Testis (tissue), 3 donors: ENCODE measurements around the gene SUMO1. TPM values are rescaled to one million over a fixed set of nuclear protein-coding genes. Genes with fewer than 3 reads are reported as not detected.
"Not testable (repeated sequence)": the region's sequence is repeated elsewhere in the genome, so short reads cannot be mapped to it uniquely, and the experiment has no call there.

Source experiments
- DNase-seq: peaks from one replicate; pipeline ENCODE4 v3.0.0-alpha.2; 2019
- H3K27ac ChIP-seq, 2 donors: fragments of 200-600 bp; sonication (generic); one replicate each; pipeline ENCODE4 v1.5.1; 2019
- H3K27me3 ChIP-seq: fragments of 200-600 bp; sonication (generic); one replicate; pipeline ENCODE4 v1.5.1; 2019
- H3K36me3 ChIP-seq: fragments of 200-600 bp; sonication (generic); one replicate; pipeline ENCODE4 v1.5.1; 2017; ENCODE audit warnings: low read depth; ENCODE audit errors: missing control alignments
- H3K4me1 ChIP-seq: fragments of 200-600 bp; sonication (generic); one replicate; pipeline ENCODE4 v1.5.1; 2019
- H3K4me3 ChIP-seq, 2 donors: fragments of 200-600 bp; sonication (generic); one replicate each; pipeline ENCODE4 v1.5.1; 2017 to 2019
- H3K9me3 ChIP-seq: fragments of 200-600 bp; sonication (generic); one replicate; pipeline ENCODE4 v1.5.1; 2017
- CTCF ChIP-seq, 3 experiments: fragments of 450-650 bp in 2 of 3; fragments of 200-600 bp in 1 of 3; sonication (generic) in 1 of 3; IDR thresholded peaks; one replicate each; pipeline ENCODE4 v1.5.1; 2016 to 2019; ENCODE audit warnings: antibody characterized with exemption in 3 of 3, mild to moderate bottlenecking in 2 of 3, moderate library complexity in 1 of 3
- POLR2A ChIP-seq: fragments of 450-650 bp; IDR thresholded peaks from one replicate; pipeline ENCODE4 v1.6.1; 2017; ENCODE audit warnings: antibody characterized with exemption, mild to moderate bottlenecking, moderate library complexity
- WGBS, 2 donors: methylation state at CpG; one replicate each; pipeline ENCODE4 v1.1.5; 2018; 5-methylcytosine and 5-hydroxymethylcytosine counted together
- intact Hi-C: fragments of 100-400 bp; cut with DNase I; formaldehyde crosslinking; loops from one replicate; pipeline ENCODE4 v1.15.1; 2023; ENCODE audit warnings: low total_unique reads
- polyA plus RNA-seq: library from polyadenylated mRNA; stranded (reverse); fragments of 350-450 nt; fragmentation: Illumina TruSeq; extraction: RNeasy Lipid Tissue Mini Kit (QIAGEN cat#74804); gene quantifications from one replicate; pipeline ENCODE4 v1.2.3, GENCODE V29; 2014; ENCODE audit warnings: low read depth, low replicate concordance; ENCODE audit not compliant: insufficient read depth
- total RNA-seq, 2 donors: library from RNA; depleted of rRNA; stranded (reverse); fragments of >200 nt; gene quantifications; one replicate each; pipeline ENCODE4 v1.2.3, GENCODE V29; 2016

Gene SUMO1
- total and polyA plus RNA-seq, 3 donors from 2014 or later: 59.0 to 98.8 (median 61.4) TPM

DNA sequence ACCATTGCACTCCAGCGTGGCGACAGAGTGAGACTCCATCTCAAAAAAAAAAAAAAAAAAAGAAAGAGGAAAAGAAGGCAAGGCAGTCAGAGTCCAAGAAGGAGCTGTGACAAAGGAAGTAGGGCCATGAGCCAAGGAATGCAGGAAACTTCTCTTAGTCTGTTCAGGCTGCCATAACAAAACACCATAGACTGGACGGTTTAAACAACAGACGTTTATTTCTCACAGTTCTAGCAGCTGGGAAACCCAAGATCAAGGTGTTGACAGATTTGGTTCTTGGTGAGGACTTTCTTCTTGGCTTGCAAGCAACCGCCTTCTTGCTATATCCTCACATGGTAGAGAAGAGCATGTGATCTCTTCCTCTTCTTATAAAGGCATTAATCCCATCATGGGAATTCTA is 13.1 kb upstream of the SUMO1 start:
- no peak for DNase-seq
- intact Hi-C loops: no loop called here
- no peaks in the 10 kb centered on the region for H3K9me3 ChIP-seq
- no peaks in the 10 kb centered on the region for H3K4me1 ChIP-seq
- no peaks in the 10 kb centered on the region for H3K27me3 ChIP-seq
- no peak for TF ChIP-seq POLR2A
- TF ChIP-seq CTCF (IDR thresholded peaks at IDR 0.05): no peak
- no peak overlapping the region for H3K27ac ChIP-seq
- WGBS, 2 donors: 77 to 78% methylated on average over 5 of the region's 5 CpGs
- no peaks in the 10 kb centered on the region for H3K36me3 ChIP-seq
- H3K4me3 ChIP-seq: no peak overlapping the region

GRCh38 chr2:202249521-202250253 is 11.3 kb upstream of the SUMO1 start:
- H3K27ac ChIP-seq: no peak overlapping the region
- no peaks in the 10 kb centered on the region for H3K4me1 ChIP-seq
- H3K36me3 ChIP-seq: no peaks in the 10 kb centered on the region
- no peaks in the 10 kb centered on the region for H3K27me3 ChIP-seq
- H3K9me3 ChIP-seq: no peaks in the 10 kb centered on the region
- no peak for DNase-seq
- intact Hi-C loops: no loop called here
- 54 to 58% methylated on average over 10 of the region's 10 CpGs for WGBS, 2 donors
- TF ChIP-seq POLR2A: no peak
- no peak for TF ChIP-seq CTCF (IDR thresholded peaks at IDR 0.05)
- H3K4me3 ChIP-seq: no peak overlapping the region

DNA sequence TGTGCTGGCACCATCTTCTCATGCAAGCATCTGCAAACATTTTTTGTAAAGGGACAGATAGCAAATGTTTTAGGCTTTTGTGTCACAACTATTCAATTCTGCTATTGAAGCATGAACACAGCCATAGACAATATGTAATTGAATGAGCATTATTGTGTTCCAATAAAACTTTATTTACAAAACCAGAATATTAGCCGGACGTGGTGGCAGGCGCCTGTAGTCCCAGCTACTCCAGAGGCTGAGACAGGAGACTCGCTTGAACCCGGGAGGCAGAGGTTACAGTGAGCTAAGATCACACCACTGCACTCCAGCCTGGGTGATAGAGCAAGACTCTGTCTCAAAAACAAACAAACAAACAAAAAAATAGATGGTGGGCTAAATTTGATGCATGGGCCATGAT is 9.3 kb upstream of the SUMO1 start:
- H3K27me3 ChIP-seq, H3K36me3 ChIP-seq, intact Hi-C loops, DNase-seq, H3K4me1 ChIP-seq, H3K27ac ChIP-seq, H3K4me3 ChIP-seq, H3K9me3 ChIP-seq: not testable (repeated sequence)
- WGBS, 2 donors: 96 to 97% methylated on average over 5 of the region's 5 CpGs

DNA sequence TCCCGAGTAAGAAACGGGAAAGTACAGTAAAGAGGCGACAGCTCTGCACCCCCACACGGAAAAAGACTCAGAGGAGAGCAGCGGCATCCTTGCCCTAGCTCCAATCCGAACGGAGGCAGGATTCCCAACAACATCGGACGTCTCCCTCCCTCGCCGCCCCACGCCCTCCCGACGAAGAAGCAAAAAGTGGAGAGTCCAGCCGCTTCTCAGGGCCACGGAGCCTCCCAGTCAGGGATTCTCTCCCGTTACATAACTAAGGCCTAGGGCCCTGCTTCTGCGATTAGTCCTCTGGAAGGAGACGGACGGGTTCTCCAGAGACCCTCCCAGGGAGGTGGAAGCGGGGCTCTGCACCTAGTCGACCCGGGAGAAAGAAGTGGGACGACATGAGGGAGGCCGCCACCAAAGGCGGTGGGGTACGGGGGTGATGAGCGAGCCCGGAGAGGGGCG is 587 bp downstream of the SUMO1 start:
- Histone ChIP-seq H3K27ac (peak overlapping the region; percentile 92 to 95), H3K4me3 (peak overlapping the region; percentile 90 to 96), H3K36me3 (no peaks in the 10 kb centered on the region), H3K27me3 (no peaks in the 10 kb centered on the region), H3K9me3 (no peaks in the 10 kb centered on the region), H3K4me1 (peaks cover 11% of the 10 kb centered on the region)
- intact Hi-C loops: no loop called here
- TF ChIP-seq CTCF (IDR thresholded peaks at IDR 0.05): no peak
- DNase-seq: peak; percentile 57
- WGBS, 2 donors: 0 to 1% methylated on average over 23 to 29 of the region's 30 CpGs

- WGBS, 2 donors: 67 to 81% methylated on average over 1 of the region's 1 CpG
Measured at GRCh38 chr2:202221873-202222272, 16.5 kb downstream of the SUMO1 start.

More at GRCh38 chr2:202221873-202222272, 16.5 kb downstream of the SUMO1 start:
- DNase-seq: no peak
- TF ChIP-seq CTCF (IDR thresholded peaks at IDR 0.05) (no peak), POLR2A (no peak)
- H3K9me3 ChIP-seq: no peaks in the 10 kb centered on the region
- H3K4me3 ChIP-seq: no peak overlapping the region
- no peaks in the 10 kb centered on the region for H3K36me3 ChIP-seq
- H3K27ac ChIP-seq: no peak overlapping the region
- no peaks in the 10 kb centered on the region for H3K4me1 ChIP-seq
- intact Hi-C loops: no loop called here
- H3K27me3 ChIP-seq: no peaks in the 10 kb centered on the region
